Renal cortex interstitium (tissue), 11 donors: Measurements from ENCODE around the gene TMEM72. TPM values are rescaled to one million over a fixed set of nuclear protein-coding genes. Genes with fewer than 3 reads are reported as not detected.
A peak's percentile ranks its signal among the peaks of the same experiment; 100 is the strongest.

Experiments used
- DNase-seq, 11 donors: peaks; one replicate each; pipeline ENCODE4 v3.0.0-alpha.2; 2013; ENCODE audit warnings: low read depth in 9 of 11, low spot score in 4 of 11; ENCODE audit errors: extremely low read depth in 1 of 11
- polyA plus RNA-seq, 3 donors: library from polyadenylated mRNA; unstranded; fragments of 120-200 nt; gene quantifications; one replicate each; pipeline ENCODE4 v1.2.1, GENCODE V29; 2013; ENCODE audit not compliant: insufficient read length in 3 of 3

Gene TMEM72
- polyA plus RNA-seq, 3 donors, result 57.9 to 82.3 (median 59.2) TPM

DNA sequence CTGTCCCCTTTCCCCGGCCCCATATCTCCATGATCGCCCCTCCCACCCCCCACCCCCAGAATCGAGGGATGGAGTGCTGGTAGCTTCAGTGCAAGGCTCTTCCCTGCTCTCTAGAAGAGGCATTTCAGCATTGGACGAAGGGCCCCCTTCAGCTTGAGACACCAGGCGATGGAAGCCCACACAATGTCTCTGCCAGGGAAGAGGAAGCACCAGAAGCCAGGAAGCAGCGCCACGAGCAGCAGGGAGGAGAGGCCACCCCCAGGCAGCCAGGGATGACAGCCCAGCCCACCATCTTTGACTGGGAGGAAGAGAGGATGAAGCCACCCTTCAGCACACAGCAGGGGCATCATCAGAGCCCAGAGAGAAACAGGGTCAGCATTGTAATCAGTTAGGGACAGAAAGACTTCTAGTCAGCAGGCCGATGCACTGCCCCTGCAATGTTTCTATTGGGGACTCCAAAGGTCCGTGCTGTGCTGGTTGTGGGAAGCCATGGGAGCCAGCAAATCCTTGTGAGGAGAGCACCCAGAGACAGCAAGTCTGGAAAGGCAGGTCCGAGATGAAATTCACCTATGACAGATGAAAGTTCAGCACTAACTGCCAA is 15.7 kb downstream of the TMEM72 start:
- no peak for DNase-seq

- DNase-seq, result no peak
Observed at GRCh38 chr10:44927352-44927751, 16.2 kb downstream of the TMEM72 start.

- DNase-seq, result no peak
Observed at GRCh38 chr10:44928462-44928861, 17.3 kb downstream of the TMEM72 start.

GRCh38 chr10:44929356-44930255 is 18.5 kb downstream of the TMEM72 start:
- no peak for DNase-seq

- no peak for DNase-seq
Observed at GRCh38 chr10:44930904-44931620, 19.9 kb downstream of the TMEM72 start.

DNA sequence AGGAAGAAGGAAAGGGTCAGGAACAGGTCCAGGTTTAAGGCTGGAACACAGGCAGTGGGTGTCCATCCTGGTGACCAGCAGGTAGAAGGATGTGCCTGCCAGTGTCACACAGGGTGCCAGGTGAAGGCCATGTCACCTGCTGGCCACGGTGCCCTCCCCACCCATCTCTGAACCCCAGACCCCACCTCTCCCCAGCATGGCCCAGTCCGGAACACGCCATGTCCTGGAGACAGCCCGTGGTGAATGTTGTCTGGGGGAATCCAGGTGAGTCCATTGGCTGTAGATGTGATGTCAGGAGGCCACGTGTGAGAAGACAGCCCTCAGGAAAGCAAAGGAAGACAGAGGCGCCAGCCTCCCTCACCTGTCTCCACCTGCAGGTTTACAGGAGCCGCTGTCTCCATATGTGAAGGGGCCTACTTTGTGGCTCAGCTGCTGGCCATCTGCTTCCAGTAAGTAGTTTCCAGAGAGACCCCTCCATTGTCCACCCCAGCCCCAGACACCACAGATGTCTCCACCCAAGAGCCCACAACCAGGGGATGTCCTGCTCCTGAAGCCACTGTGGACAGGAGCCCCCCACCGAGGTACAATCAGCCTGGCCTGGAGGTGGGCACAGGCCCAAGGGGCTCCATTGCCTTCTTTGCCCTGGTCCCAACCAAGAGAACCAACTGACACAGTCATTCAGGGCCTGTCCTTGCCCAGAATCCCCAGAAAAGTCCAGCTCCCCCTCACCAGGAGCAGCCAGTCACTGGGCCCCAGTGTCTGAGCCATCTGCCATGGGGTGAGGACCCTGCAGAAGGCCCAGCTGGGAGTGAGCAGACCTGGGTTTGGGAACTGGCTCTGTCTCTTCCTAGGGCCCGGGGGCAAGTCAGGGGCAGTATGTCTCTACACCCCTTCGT is 20.7 kb downstream of the TMEM72 start:
- no peak for DNase-seq

- DNase-seq, result peak in 7 of 11 donors; percentile 55 to 81 (median 77)
Observed at GRCh38 chr10:44932517-44933450, 21.6 kb downstream of the TMEM72 start.

GRCh38 chr10:44933451-44934321 is 22.5 kb downstream of the TMEM72 start:
- DNase-seq, result no peak

DNA sequence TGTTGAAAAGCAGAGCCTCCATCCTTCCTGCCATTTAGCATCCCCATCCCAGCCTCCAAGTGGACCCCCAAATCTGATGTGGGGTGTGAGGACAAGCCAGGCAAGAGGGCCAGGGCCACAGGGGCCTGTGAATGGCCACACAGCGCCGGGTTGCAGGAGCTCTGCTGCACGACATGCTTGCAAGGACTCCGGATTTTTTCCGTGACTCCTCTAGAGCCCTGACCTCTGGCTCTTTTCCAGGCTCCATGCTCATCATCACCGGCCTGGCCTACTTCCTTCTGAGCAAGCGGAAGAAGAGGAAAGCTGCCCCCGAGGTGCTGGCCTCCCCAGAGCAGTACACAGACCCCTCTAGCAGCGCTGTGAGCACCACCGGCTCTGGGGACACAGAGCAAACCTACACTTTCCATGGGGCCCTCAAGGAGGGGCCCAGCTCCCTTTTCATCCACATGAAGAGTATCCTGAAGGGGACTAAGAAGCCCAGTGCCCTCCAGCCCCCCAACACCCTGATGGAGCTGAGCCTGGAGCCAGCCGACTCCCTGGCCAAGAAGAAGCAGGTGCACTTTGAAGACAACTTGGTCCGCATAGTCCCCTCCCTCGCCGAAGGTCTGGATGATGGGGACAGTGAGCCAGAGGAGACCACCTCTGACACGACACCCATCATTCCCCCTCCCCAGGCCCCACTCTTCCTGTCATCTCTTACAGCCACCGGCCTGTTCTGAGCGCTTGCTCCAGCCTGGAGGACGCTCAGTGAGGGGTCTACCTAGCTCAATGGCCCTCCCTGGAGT is 23.5 kb downstream of the TMEM72 start:
- no peak for DNase-seq

DNA sequence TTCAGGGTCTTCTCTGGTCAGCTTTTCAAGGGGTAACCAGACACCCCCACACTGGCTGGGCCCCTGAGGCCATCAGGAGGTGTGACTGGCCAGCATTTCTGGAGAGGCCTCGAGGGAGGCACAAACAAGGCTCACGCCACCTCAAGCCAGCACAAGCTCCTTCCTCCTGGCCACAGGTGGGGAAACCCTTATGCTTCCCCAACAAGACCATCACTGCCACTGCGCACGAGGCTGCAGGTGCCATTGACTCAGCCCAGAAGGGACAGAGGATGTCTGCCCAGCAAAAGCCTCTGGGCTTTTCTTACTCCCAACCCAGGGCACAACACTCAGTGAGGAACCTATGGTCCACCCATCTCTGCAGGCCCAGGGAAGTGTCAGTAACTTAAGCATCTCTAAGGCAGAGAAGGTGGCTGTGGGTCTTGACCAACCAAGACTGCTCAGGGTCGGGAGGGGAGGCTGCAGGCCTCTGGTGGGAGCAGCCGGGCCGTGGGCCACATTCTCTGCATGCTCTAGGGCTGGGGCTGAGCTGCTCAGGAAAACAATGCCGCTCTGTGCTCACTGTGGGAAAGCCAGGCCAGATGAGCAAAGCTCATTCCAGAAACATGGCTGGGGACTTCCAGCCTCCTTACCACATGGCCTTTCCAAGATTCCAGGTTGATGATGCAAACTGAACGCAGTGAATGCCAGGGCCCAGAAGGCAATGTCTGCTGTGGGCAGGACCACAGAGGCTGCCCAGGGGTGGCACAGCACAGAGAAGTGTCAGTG is 24.2 kb downstream of the TMEM72 start:
- no peak for DNase-seq

- no peak for DNase-seq
Observed at GRCh38 chr10:44935966-44936295, 24.8 kb downstream of the TMEM72 start.

DNA sequence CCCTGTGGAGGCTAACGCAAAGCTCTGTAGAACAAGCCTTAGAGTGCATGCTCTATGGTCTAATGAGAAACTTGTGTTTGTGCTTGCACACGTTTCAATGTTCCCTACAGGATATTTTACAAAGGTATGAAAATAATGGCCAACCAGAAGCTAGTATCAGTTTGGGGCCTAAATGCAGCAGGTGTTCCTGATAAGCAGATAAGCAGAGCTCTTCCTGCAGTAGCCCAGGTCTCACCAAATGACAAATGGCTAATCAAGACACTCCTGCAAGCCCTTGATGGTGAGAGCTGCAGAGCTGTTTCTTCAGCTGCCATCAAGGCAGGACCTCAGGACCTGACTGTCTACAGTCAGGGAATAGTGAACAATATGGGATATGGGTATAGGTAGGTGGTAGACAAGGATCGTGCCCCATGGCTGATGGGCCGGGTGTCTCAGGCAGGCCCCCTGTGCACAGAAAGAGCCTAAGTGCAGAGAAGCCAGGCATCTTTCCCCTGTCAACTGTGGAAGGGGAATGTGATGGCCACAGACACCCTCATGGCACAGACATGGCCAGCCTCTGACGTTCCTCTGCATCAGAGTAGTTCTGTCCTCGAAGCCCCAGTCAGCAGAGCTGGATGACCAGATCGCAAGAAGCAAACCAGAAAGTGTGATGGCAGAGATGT is 25.3 kb downstream of the TMEM72 start:
- DNase-seq, result no peak

GRCh38 chr10:44937196-44938005 is 26.3 kb downstream of the TMEM72 start:
- no peak for DNase-seq

DNA sequence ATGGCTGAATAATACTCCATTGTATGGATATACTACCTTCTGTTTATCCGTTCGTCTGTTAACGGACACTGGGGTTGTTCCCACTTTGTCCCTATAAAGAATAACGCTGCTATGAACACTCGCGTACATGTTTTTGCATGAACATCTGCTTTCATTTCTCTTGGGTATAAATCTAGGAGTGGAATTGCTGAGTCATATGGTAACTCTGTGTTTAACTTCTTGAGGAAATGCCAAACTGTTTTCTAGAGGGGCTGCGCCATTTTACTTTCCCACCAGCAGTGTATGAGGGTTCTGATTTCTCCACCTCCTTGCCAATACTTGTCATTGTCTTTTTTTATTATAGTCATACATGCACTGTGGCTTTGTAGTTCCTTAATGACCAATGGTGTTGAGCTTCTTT is 27.8 kb downstream of the TMEM72 start:
- no peak for DNase-seq
